IMR-90 (cell line): ENCODE data around the gene ABCC8. TPM values are rescaled to one million over a fixed set of nuclear protein-coding genes. Genes with fewer than 3 reads are reported as not detected.
A peak's percentile ranks its signal among the peaks of the same experiment; 100 is the strongest.

Experiments used
- ATAC-seq: fragments of 200-7000 bp; cut with Tn5 transposase; 2 replicates; pipeline ENCODE4 v1.9.1; 2020; ENCODE audit warnings: low read depth, mild to moderate bottlenecking, moderate library complexity
- BruUV-seq: library from RNA; stranded (reverse); fragments of 400-500 nt; replicated peaks from 2 replicates; lab custom pipeline; 2021; lab: Mats Ljungman, UMichigan
- CTCF ChIA-PET: fragments of 300-600 bp; formaldehyde crosslinking; extraction: SDS; loops from one replicate; lab custom pipeline; 2021; ENCODE audit warnings: antibody characterized with exemption; lab: Yijun Ruan, JAX
- POLR2A ChIA-PET: fragments of 300-600 bp; sonication (Branson Sonifier 250); formaldehyde crosslinking; loops from one replicate; lab custom pipeline; 2022; ENCODE audit warnings: antibody characterized with exemption; ENCODE audit not compliant: unreplicated experiment; lab: Charles Lee
- DNase-seq: peaks from one replicate; pipeline ENCODE4 v3.0.0; 2013
- H2AFZ ChIP-seq: replicated peaks from 2 replicates; pipeline ENCODE3; 2013; ENCODE audit warnings: low read length, mild to moderate bottlenecking; ENCODE audit not compliant: poor library complexity
- H2AK5ac ChIP-seq: 2 replicates; pipeline ENCODE4 v1.6.1; 2013; ENCODE audit warnings: low read depth, low read length, inconsistent platforms
- H2AK9ac ChIP-seq: replicated peaks from 2 replicates; pipeline ENCODE3; 2013; ENCODE audit warnings: mild to moderate bottlenecking, low read depth, low read length, moderate library complexity; ENCODE audit not compliant: poor library complexity
- H2BK120ac ChIP-seq: 2 replicates; pipeline ENCODE4 v1.6.1; 2013; ENCODE audit warnings: low read depth, low read length, inconsistent platforms
- H2BK15ac ChIP-seq: 3 replicates; pipeline ENCODE4 v1.6.1; 2013; ENCODE audit warnings: low read depth, low read length, inconsistent platforms
- H2BK20ac ChIP-seq: 2 replicates; pipeline ENCODE4 v1.6.1; 2013; ENCODE audit warnings: low read depth, mild to moderate bottlenecking, inconsistent platforms, low read length, moderate library complexity
- H2BK5ac ChIP-seq: 2 replicates; pipeline ENCODE4 v1.6.1; 2013; ENCODE audit warnings: mild to moderate bottlenecking, low read depth, low read length, inconsistent platforms; ENCODE audit not compliant: poor library complexity, severe bottlenecking
- H3K14ac ChIP-seq: replicated peaks from 2 replicates; pipeline ENCODE4 v1.6.1; 2013; ENCODE audit warnings: low read depth, low read length, inconsistent platforms
- H3K18ac ChIP-seq: 2 replicates; pipeline ENCODE4 v1.6.1; 2013; ENCODE audit warnings: low read depth, low read length, control low read depth
- H3K23ac ChIP-seq: 2 replicates; pipeline ENCODE4 v1.6.1; 2013; ENCODE audit warnings: low read depth, low read length, inconsistent platforms
- H3K27ac ChIP-seq: 2 replicates; pipeline ENCODE4 v1.5.1; 2013; ENCODE audit warnings: mild to moderate bottlenecking, control low read depth, low read length; ENCODE audit not compliant: insufficient read depth
- H3K27me3 ChIP-seq: 2 replicates; pipeline ENCODE4 v1.6.1; 2013; ENCODE audit warnings: low read length; ENCODE audit not compliant: control insufficient read depth, insufficient read depth
- H3K36me3 ChIP-seq: 2 replicates; pipeline ENCODE4 v1.6.1; 2013; ENCODE audit warnings: low read length, mixed read lengths; ENCODE audit not compliant: control insufficient read depth, insufficient read depth
- H3K4ac ChIP-seq: 2 replicates; pipeline ENCODE4 v1.6.1; 2013; ENCODE audit warnings: low read depth, low read length, inconsistent platforms
- H3K4me1 ChIP-seq: 2 replicates; pipeline ENCODE4 v1.6.1; 2013; ENCODE audit warnings: low read length, mixed read lengths; ENCODE audit not compliant: control insufficient read depth, insufficient read depth
- H3K4me2 ChIP-seq: 2 replicates; pipeline ENCODE4 v1.6.1; 2013; ENCODE audit warnings: low read depth, mild to moderate bottlenecking, control low read depth, low read length, moderate library complexity
- H3K4me3 ChIP-seq: 2 replicates; pipeline ENCODE4 v1.5.1; 2013; ENCODE audit warnings: low read depth, mild to moderate bottlenecking, control low read depth, low read length, moderate library complexity; ENCODE audit not compliant: insufficient read depth
- H3K56ac ChIP-seq: 2 replicates; pipeline ENCODE4 v1.6.1; 2013; ENCODE audit warnings: low read length, inconsistent platforms; ENCODE audit not compliant: insufficient read depth; ENCODE audit errors: extremely low read depth
- H3K79me1 ChIP-seq, 2 experiments: 2 replicates each; pipeline ENCODE4 v1.6.1; 2013; ENCODE audit warnings: low read length in 2 of 2, inconsistent platforms in 1 of 2, low read depth in 1 of 2
- H3K9ac ChIP-seq: 2 replicates; pipeline ENCODE4 v1.6.1; 2013; ENCODE audit warnings: low read depth, low read length, control low read depth
- H3K9me1 ChIP-seq: 2 replicates; pipeline ENCODE4 v1.6.1; 2013; ENCODE audit warnings: low read length, inconsistent platforms; ENCODE audit not compliant: insufficient read depth
- H3K9me3 ChIP-seq: 2 replicates; pipeline ENCODE4 v1.6.1; 2013; ENCODE audit warnings: low read length; ENCODE audit not compliant: control insufficient read depth, insufficient read depth
- H4K20me1 ChIP-seq: 2 replicates; pipeline ENCODE4 v1.6.1; 2013; ENCODE audit warnings: low read length, inconsistent platforms; ENCODE audit not compliant: insufficient read depth
- H4K5ac ChIP-seq: 2 replicates; pipeline ENCODE4 v1.6.1; 2013; ENCODE audit warnings: mild to moderate bottlenecking, low read depth, low read length, control low read depth
- H4K8ac ChIP-seq, 2 experiments: 2 replicates each; pipeline ENCODE4 v1.6.1; 2013; ENCODE audit warnings: low read depth in 2 of 2, low read length in 2 of 2, control low read depth in 1 of 2, inconsistent platforms in 1 of 2
- H4K91ac ChIP-seq: 2 replicates; pipeline ENCODE4 v1.6.1; 2013; ENCODE audit warnings: low read depth, low read length, inconsistent platforms; ENCODE audit not compliant: insufficient read depth
- RAD21 ChIP-seq: IDR thresholded peaks from 2 replicates; pipeline ENCODE4 v1.6.1; 2012; ENCODE audit warnings: low read length, improper control_type of control experiment
- SMC3 ChIP-seq: fragments of 150-350 bp; IDR thresholded peaks from 2 replicates; pipeline ENCODE4 v1.6.1; 2016; ENCODE audit warnings: low read depth, mild to moderate bottlenecking, antibody characterized with exemption, low read length, moderate library complexity
- WGBS, 2 experiments: methylation state at CpG; one replicate each; pipeline versions ENCODE4 v1.1.5 to v1.1.7; 2013; ENCODE audit warnings: missing lambda C conversion rate in 2 of 2; ENCODE audit not compliant: insufficient read length in 1 of 2; ENCODE audit errors: extremely low coverage in 2 of 2; 5-methylcytosine and 5-hydroxymethylcytosine counted together
- dilution Hi-C: fragments of 300-500 bp; cut with HindIII; formaldehyde crosslinking; loops from one replicate; pipeline ENCODE4 v1.14.3; 2018; ENCODE audit warnings: low sequenced_read_pairs; ENCODE audit not compliant: unreplicated experiment
- in situ Hi-C: fragments of 300-500 bp; cut with MboI; formaldehyde crosslinking; loops from 3 replicates; pipeline ENCODE4 v1.14.3; 2019; ENCODE audit warnings: low sequenced_read_pairs, inconsistent platforms, mixed read lengths
- intact Hi-C: fragments of 100-400 bp; cut with micrococcal nuclease; formaldehyde crosslinking; loops from 2 replicates; pipeline ENCODE4 v1.10.0; 2022
- polyA plus RNA-seq, 3 experiments: library from polyadenylated mRNA; depleted of rRNA; stranded (reverse); fragments of >200 nt; gene quantifications; 2 replicates each; pipeline ENCODE4 v1.2.3, GENCODE V29; 2012; ENCODE audit warnings: low replicate concordance in 1 of 3
- total RNA-seq: library from RNA; depleted of rRNA; stranded (reverse); fragments of >200 nt; gene quantifications from 2 replicates; pipeline ENCODE4 v1.2.3, GENCODE V29; 2012
- TF ChIP-seq, protein P1 (sequence below): fragments of 150-350 bp; IDR thresholded peaks from 2 replicates; pipeline ENCODE4 v1.6.1; 2016; ENCODE audit warnings: low read depth, mild to moderate bottlenecking, low read length, moderate library complexity, borderline replicate concordance
- TF ChIP-seq, protein P2 (sequence below): conservative IDR thresholded peaks from 2 replicates; pipeline ENCODE4 v1.5.1; 2012; ENCODE audit warnings: mild to moderate bottlenecking, low read depth, low read length, improper control_type of control experiment

The ABCC8 gene
- total and polyA plus RNA-seq, 2 of the 4 experiments (the other 2 are of a cell fraction), result not detected

DNA sequence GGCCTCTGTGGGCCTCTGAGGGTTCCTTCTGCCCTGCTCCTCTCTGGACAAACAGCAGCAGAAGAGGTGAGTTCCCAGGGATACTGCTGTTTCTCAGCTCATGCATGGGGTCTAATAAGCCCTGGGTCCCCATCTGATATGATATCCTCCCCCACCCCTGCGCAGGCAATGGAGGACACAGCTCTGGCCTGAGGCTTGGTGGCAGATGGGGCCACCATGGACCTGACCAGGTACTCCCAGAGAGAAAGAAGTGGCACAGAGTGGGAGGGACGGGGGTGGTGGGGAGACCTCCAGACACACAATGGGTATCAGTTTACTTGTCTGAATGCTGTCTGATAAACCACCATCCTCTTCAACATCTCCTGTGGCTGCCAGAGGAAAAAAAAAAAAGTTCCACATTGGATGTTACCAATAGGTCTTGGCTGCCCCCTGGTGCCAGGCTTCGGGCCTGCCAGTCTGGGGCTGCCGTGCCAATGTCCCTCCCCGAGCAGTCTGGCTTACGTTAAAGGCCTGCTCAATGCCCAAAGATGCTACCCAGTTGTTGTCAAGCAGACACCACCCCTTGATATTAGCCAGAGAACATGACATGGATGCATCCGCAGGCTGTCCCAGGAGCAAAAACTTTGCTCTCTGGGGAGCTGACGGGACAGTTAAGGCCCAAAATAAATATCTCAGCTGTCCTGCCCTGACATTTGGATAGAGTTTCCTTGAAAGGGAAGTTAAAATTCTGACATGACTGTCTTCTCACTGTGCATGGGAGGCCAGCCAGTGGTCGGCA is 27.9 kb upstream of the ABCC8 start:
- Histone ChIP-seq H3K23ac (no peak overlapping the region), H2AFZ (peak overlapping the region; percentile 5), H3K9me1 (no peaks in the 10 kb centered on the region), H3K18ac (no peak overlapping the region), H3K79me1 (no peaks in the 10 kb centered on the region), H4K8ac (no peak overlapping the region), H2BK15ac (no peak overlapping the region), H3K4me3 (no peak overlapping the region), H3K14ac (no peak overlapping the region), H3K9me3 (no peaks in the 10 kb centered on the region), H3K4me1 (no peaks in the 10 kb centered on the region), H3K36me3 (no peaks in the 10 kb centered on the region), H2BK20ac (no peak overlapping the region), H4K91ac (no peak overlapping the region), H3K4ac (no peak overlapping the region), H3K9ac (no peak overlapping the region), H2BK5ac (no peak overlapping the region), H4K5ac (no peak overlapping the region), H3K27me3 (peaks cover 8% of the 10 kb centered on the region; the same call in 1 of the 2 replicates), H2BK120ac (no peak overlapping the region), H3K56ac (no peak overlapping the region), H3K27ac (no peak overlapping the region), H2AK5ac (no peak overlapping the region), H3K4me2 (no peak overlapping the region), H4K20me1 (no peaks in the 10 kb centered on the region), H2AK9ac (peak overlapping the region; percentile 15)
- dilution Hi-C loops, result no loop called here
- TF ChIP-seq, protein P1, sequence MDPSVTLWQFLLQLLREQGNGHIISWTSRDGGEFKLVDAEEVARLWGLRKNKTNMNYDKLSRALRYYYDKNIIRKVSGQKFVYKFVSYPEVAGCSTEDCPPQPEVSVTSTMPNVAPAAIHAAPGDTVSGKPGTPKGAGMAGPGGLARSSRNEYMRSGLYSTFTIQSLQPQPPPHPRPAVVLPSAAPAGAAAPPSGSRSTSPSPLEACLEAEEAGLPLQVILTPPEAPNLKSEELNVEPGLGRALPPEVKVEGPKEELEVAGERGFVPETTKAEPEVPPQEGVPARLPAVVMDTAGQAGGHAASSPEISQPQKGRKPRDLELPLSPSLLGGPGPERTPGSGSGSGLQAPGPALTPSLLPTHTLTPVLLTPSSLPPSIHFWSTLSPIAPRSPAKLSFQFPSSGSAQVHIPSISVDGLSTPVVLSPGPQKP, result no peak
- peak; percentile 91 for TF ChIP-seq RAD21
- TF ChIP-seq, protein P2, sequence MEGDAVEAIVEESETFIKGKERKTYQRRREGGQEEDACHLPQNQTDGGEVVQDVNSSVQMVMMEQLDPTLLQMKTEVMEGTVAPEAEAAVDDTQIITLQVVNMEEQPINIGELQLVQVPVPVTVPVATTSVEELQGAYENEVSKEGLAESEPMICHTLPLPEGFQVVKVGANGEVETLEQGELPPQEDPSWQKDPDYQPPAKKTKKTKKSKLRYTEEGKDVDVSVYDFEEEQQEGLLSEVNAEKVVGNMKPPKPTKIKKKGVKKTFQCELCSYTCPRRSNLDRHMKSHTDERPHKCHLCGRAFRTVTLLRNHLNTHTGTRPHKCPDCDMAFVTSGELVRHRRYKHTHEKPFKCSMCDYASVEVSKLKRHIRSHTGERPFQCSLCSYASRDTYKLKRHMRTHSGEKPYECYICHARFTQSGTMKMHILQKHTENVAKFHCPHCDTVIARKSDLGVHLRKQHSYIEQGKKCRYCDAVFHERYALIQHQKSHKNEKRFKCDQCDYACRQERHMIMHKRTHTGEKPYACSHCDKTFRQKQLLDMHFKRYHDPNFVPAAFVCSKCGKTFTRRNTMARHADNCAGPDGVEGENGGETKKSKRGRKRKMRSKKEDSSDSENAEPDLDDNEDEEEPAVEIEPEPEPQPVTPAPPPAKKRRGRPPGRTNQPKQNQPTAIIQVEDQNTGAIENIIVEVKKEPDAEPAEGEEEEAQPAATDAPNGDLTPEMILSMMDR, result peak; percentile 96
- TF ChIP-seq SMC3, result peak; percentile 94
- in situ Hi-C loops, result loop anchor here (5.0 to 25.0 kb wide), 3 partner anchors 122 to 567 kb away; no protein-coding TSS in a partner anchor
- ChIA-PET CTCF (interaction anchor here (0.6 to 1.6 kb wide), 4 partner anchors 115 to 414 kb away, joined by 3 to 16 read pairs (median 4); no protein-coding TSS in a partner anchor), POLR2A (no interaction called here)
- ATAC-seq (peak; percentile 95), DNase-seq (peak; percentile 57)
- intact Hi-C loops, result loop anchor here (1.0 to 10.0 kb wide), 8 partner anchors 24 to 720 kb away; partner anchors contain the start of gene KCNJ11
- WGBS, 2 experiments, result 0% methylated on average over 2 of the region's 9 CpGs; no CpG with 5 or more reads in 1 of the 2 experiments
- no TSS peak for BruUV-seq
